ENCODE measurements around the gene CUEDC2.

Gene CUEDC2

DNA sequence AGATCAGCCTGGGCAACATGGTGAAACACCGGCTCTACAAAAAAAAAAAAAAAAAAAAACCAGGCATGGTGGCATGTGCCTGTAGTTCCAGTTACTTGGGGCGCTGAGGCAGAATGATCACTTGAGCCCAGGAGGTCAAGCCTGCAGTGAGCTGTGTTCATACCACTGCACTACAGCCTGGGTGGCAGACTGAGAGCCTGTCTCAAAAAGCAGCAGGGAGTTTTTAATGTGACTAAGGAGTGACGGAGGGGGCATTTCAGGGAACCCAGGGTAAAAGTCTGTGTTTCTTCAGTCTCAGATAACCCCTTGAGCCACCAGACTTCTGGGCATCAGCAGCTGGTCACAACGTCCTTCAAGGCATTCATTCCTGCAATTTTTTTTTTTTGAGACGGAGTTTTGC is 21.1 kb upstream of the CUEDC2 start:
- DNase-seq, result no peak

- no peak for DNase-seq
Measured at GRCh38 chr10:102452672-102453340, 20.4 kb upstream of the CUEDC2 start.

DNA sequence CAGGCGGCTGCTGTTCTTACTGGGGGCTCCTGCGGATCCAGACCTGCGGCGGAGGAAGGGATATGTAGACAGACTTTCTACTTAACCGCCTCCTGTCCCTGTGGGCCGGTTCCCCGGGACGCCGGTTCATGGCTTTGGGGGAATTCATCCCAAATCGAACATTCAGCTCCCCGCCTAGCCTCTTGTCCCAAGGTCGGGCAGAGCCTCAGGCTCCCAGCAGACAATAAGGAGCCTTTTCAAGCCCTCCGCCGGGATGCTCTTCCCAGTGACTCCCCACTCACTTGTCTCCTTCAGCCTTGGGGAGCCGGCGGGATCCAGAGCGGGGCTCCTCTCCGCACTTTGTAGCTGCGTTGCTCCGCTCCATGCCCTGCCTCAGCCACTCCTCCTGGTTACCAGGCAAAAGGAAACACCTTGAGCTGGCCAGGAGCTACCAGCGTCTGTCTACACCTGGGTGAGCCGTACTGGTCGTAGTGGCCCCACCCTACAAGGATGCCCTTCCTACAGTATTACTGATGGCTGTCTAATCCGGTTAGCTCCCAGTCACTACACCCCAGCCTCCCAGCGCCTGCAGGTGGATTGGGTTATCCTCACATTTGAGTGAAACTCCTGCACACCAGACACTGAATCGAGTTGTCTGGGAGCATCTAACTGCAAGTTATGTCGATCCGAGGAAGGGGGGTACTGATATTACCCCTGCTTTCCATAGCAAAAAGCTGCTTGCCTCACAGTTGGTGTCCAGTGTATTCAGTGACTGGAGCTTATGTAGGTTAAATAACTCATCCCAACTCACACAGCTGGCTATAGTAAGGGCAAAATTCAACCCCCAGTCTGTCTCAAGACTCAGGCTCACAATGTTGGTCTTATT is 19.0 kb upstream of the CUEDC2 start, which contains the start of gene C10orf95:
Gene C10orf95 (minus strand): TSS at position 439 of the 865 bp plus-strand sequence. CDS start 450 bp downstream, outside the sequence.
- no peak for DNase-seq

DNA sequence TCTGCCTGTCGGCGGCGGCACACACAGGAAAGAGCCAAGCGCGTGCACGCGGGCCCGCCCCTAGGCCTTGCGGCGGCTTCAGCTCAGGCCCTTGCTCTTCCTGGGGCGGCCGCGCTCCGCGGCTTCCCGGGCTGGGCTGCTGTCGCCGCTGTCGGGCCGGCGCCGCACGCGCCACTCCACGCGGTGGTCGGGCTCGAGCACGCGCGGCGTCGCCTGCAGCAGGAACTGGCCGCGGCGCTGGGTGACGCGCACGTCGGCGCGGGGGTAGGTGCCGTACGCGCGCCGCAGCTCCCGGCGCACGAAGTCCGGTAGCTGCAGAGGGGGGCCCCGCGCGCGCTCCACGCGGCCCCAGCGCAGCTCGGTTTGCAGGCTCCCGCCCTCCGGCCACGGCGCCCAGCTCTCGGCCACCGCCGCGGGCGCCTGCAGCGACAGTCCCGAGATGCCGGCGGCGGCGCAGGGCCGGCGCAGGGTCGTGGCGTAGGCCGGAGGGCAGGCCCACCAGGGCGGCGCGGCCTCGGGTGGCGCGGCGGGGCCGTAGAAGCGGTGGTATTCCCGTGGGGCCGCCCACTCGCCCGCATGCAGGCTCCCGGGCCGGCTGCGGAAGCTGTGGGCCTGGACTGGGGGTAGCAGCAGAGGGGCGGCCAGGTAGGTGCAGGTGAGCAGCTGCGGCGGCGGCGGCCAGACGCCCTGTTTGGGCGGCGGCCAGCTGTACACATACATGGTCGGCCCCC is 18.2 kb upstream of the CUEDC2 start:
- peak; percentile 79 for DNase-seq

- no peak for DNase-seq
Measured at GRCh38 chr10:102450124-102450373, 17.7 kb upstream of the CUEDC2 start.

- DNase-seq, result no peak
Measured at GRCh38 chr10:102449321-102450123, 17.1 kb upstream of the CUEDC2 start.

GRCh38 chr10:102444851-102445250 is 12.5 kb upstream of the CUEDC2 start:
- no peak for DNase-seq

DNA sequence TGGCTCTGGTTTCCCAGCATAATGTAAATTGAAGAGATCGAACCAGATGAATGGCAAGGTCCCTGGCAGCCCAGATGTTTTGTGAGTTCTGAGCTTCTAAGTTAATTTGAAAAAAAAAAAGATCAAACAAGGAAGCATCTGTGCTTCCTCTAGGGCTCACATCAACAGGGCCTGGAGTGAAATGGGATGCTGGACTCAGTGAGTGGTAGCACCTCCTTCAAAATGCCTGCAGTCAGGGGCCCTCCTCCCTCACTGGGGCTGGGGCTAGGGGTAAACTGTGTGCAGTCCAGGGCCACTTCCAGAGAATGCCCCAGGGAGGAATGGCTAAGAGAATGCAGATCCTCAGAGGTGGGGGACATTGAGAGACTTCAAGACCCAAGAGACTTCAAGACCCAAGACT is 6.0 kb upstream of the CUEDC2 start:
- DNase-seq, result no peak

DNA sequence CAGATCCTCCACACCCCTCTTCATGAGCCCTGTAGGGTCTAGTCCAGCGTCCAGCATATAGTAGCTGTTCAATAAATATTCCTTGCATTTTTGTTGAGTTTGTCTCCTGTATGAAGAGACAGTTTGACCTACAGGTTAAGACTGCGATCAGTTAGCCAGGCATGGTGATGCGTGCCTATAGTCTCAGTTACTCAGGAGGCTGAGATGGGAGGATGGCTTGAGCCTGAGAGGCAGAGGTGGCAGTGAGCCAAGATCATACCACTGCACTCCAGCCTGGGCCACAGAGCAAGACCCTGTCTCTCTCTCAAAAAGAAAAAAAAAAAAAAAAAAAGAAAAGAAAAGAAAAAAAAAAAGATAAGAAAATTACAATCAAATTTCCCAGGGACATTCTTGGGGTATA is 5.1 kb upstream of the CUEDC2 start:
- no peak for DNase-seq

GRCh38 chr10:102436312-102436711 is 3.9 kb upstream of the CUEDC2 start:
- no peak for DNase-seq

- no peak for DNase-seq
Measured at GRCh38 chr10:102435529-102436233, 3.3 kb upstream of the CUEDC2 start.

GRCh38 chr10:102435133-102435497 is 2.7 kb upstream of the CUEDC2 start:
- DNase-seq, result no peak

DNA sequence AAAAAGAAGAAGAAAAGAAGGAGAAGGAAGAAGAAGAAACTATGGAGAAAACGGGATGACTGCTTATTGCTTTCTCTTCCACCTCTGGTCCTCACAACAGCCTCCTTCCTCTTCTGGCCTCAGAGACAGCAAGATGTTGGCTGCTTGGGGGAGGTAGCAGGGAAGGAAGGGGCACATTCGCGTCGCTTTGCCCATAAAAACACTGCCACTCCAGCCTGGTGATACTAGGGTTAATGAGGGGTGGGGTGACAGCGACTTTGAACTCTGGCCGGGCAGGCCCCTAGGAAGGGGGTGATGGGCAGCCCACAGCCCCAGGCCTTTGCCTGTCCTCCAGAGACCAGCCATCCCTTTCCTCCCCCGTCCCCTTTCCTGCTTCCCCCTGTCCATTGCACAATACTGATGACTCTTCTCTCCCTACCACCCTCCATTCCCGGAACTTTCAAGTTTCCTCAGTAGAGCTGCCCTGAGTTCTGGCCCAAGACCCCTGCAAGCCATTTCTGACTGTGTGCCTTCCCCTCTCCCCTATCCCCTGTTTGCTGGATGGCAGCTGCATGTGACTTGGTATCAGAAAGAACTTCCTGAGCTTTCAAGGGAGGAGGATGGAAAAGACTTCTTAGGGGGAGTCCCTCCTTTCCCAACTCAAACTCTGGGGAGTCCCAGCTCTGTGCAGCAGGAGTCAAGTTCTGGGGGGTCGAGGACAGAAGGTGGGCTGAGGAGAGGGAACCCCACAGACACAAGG is 2.2 kb upstream of the CUEDC2 start:
- no peak for DNase-seq

DNA sequence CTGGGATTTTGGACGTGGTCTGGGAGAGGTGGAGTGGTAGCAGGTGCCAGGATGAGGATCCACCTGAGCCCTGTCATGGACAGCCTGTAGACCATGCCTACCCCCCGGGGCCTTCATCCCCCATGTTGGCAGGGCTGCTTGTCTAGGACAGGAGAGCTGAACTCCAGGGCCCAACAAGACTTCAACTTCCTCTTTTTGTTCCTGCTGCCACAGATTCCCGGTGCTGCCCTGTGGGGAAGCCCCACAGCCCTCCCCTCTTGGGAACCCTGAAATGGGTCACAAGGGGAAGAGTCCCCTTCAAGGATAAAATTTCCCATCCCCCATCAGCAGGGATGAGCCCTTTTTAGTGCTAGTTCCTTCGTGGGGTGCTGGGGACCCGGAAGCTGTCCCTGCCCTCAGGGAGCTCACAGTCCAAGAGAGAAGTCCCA is 1.3 kb upstream of the CUEDC2 start:
- no peak for DNase-seq

DNA sequence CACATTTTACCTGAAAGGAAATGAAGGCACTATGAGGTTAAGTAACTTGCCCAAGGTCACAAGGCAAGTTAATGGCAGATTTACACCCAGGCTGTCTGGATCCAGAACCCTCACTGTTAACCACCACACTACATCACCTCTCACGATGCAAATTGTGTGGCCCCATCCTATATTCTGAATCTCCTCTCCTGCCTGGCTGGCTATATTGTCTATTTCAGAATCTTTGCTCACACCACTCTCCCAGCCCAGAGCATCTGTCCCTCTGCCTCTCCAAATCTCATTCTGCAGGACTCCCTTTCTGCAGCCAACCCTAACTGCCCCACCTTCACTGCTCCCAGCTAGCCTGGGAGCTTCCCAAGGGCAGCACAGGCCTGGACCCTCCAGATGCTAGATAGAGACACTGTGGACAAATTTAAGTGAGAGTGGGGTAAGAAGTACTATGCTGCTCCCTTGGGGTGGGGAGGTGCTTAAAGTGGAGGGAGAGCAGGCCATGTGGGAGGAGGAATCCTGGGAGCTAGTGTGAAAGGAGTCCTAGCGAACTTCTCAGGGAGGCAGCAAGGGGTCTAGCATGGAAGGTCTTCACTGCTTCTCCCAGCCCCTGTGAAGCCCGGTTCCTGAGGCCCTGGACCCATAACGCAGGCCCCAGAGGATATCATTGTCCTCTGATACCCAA is 786 bp downstream of the CUEDC2 start:
- no peak for DNase-seq

- DNase-seq, result no peak
Measured at GRCh38 chr10:102429468-102429867, 2.9 kb downstream of the CUEDC2 start.

- DNase-seq, result no peak
Measured at GRCh38 chr10:102426803-102427287, 5.5 kb downstream of the CUEDC2 start.

GRCh38 chr10:102425444-102425843 is 6.9 kb downstream of the CUEDC2 start:
- DNase-seq, result no peak

DNA sequence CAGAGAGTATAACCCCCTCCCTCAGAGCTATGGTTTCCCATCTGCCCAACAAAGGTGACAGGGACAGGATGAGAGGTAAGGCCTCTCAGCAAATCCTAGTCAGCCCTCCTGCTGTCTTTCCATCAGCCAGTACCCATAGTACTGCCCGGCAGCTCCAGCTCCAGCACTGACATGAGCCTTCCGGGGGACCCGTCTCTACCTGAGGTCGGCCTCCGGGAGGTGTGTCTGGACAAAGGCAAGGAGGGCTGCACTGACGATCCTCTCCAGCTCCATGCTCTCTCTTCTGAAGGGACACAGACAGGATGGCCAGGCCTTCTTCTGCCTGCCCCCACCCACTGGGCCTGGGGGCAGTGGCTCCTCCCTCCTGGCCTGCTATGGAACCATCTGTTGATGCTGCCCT is 7.5 kb downstream of the CUEDC2 start:
- no peak for DNase-seq

GRCh38 chr10:102424145-102424544 is 8.2 kb downstream of the CUEDC2 start:
- no peak for DNase-seq
